DMS 273 treated with DMSO at 0.1 percent for 48 hours (cell line): ENCODE data around the gene PLB1.

Experiments used
- DNase-seq: peaks from one replicate; lab custom pipeline; 2025; lab: John Stamatoyannopoulos, UW

Gene PLB1

GRCh38 chr2:28506112-28506910, 10.5 kb downstream of the PLB1 start:
- DNase-seq, result no peak

GRCh38 chr2:28507796-28508764, 12.2 kb downstream of the PLB1 start:
- no peak for DNase-seq

GRCh38 chr2:28509361-28509760, 13.5 kb downstream of the PLB1 start:
- DNase-seq, result no peak

GRCh38 chr2:28510184-28510583, 14.3 kb downstream of the PLB1 start:
- no peak for DNase-seq

GRCh38 chr2:28511871-28512606, 16.2 kb downstream of the PLB1 start:
- no peak for DNase-seq

- no peak for DNase-seq
Observed at GRCh38 chr2:28512607-28512965, 16.7 kb downstream of the PLB1 start.

- no peak for DNase-seq
Observed at GRCh38 chr2:28513097-28513496, 17.2 kb downstream of the PLB1 start.

GRCh38 chr2:28515176-28515751, 19.4 kb downstream of the PLB1 start:
- DNase-seq, result no peak

- no peak for DNase-seq
Observed at GRCh38 chr2:28516430-28516829, 20.6 kb downstream of the PLB1 start.

GRCh38 chr2:28516950-28517349, 21.1 kb downstream of the PLB1 start:
- DNase-seq, result no peak

GRCh38 chr2:28521663-28522062, 25.8 kb downstream of the PLB1 start:
- no peak for DNase-seq

- DNase-seq, result no peak
Observed at GRCh38 chr2:28522481-28522880, 26.6 kb downstream of the PLB1 start.

GRCh38 chr2:28523902-28524301, 28.0 kb downstream of the PLB1 start:
- DNase-seq, result no peak

- DNase-seq, result no peak
Observed at GRCh38 chr2:28525481-28525880, 29.6 kb downstream of the PLB1 start.

GRCh38 chr2:28526527-28527132, 30.8 kb downstream of the PLB1 start:
- no peak for DNase-seq

- no peak for DNase-seq
Observed at GRCh38 chr2:28527196-28527595, 31.3 kb downstream of the PLB1 start.

GRCh38 chr2:28528206-28528605, 32.3 kb downstream of the PLB1 start:
- no peak for DNase-seq

GRCh38 chr2:28530782-28531181, 34.9 kb downstream of the PLB1 start:
- no peak for DNase-seq

- DNase-seq, result no peak
Observed at GRCh38 chr2:28532399-28532798, 36.5 kb downstream of the PLB1 start.

- DNase-seq, result no peak
Observed at GRCh38 chr2:28533044-28533680, 37.3 kb downstream of the PLB1 start.

GRCh38 chr2:28534817-28535216, 39.0 kb downstream of the PLB1 start:
- no peak for DNase-seq
